NCI-H510A (cell line): Measurements from ENCODE around the gene LRRC18.

ENCODE experiments used
- DNase-seq: peaks from one replicate; lab custom pipeline; 2025; lab: John Stamatoyannopoulos, UW

Gene LRRC18

GRCh38 chr10:48907730-48908129 lies 31.9 kb downstream of the LRRC18 start:
- no peak for DNase-seq

- DNase-seq = no peak
Observed at GRCh38 chr10:48906841-48907240, 32.8 kb downstream of the LRRC18 start.

DNA sequence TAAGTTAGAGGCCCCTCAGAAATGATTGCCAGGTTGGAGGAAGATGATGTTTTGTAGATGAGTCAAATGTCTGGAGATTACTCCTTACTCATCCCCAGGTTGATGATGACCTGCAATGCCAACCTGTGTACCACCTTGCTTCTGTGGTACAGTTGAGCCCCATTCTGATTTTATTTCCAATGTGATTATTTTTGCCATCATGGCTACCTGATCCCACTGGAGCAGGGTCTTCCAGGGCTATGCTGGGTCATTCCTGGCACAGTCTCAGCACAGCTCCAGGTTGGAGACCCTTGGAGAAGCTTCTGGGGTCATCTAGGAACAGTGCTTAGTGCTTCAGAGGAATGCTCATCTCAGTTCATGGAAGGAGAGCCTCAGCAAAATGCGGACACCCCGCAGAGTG lies 34.3 kb downstream of the LRRC18 start:
- no peak for DNase-seq

DNA sequence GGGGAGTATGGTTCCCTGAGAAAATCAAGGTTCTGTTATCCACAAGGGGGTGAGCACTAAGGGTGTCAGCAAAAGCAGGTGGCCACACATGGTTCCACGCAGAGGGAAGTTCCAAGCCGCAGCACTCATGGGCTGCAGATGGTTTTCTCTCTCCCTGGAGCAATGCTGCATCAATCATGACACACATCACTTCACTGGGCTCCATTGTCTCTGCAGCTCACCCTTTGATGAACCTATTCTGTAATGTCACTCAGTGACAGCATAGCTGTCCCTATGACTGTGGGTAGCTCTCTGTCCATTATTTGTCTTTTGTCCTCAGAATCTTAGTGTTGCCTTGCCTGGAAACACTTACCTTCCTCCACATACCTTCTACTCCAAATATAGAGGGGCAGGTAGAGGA lies 34.8 kb downstream of the LRRC18 start:
- DNase-seq = no peak

DNA sequence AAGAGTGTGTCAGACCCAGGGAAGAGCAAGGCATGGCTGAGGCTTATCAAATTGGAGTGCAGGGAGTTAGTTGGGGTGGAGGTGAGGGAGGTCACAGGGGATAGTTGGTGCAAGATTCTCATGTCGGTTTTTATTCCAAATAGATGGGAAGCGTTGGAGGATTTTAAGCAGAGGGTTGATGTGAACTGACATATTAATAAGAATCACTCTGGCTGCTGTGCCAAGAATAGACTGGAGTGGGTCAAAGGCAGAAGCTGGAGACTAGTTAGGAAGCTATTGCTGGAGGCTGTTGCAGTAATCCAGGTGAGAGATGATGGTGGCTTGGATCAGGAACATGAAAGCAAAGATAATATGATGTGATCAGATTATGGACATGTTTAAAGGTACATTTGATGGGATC lies 36.5 kb downstream of the LRRC18 start:
- no peak for DNase-seq

- DNase-seq = no peak
Observed at GRCh38 chr10:48902096-48902495, 37.5 kb downstream of the LRRC18 start.

DNA sequence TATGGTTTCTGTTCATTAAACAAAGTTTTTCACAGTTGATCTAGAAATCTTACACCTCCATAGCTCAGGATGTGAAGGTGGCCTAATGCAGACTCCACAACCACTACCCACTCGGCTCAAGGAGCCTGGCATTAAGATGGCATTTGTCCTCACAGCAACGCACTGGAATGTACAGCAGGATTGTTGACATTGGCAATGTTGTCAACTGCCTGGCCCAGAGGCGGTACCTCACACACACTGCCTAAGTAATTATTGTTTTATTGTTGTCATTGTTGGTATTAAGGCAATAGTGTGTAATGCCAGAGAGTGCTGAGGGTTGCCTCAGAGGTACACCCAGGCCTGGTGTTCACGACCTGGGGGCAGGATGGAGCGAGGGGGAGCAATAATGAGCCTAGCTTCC lies 38.3 kb downstream of the LRRC18 start:
- DNase-seq = no peak

GRCh38 chr10:48900371-48900801 lies 39.3 kb downstream of the LRRC18 start:
- no peak for DNase-seq

DNA sequence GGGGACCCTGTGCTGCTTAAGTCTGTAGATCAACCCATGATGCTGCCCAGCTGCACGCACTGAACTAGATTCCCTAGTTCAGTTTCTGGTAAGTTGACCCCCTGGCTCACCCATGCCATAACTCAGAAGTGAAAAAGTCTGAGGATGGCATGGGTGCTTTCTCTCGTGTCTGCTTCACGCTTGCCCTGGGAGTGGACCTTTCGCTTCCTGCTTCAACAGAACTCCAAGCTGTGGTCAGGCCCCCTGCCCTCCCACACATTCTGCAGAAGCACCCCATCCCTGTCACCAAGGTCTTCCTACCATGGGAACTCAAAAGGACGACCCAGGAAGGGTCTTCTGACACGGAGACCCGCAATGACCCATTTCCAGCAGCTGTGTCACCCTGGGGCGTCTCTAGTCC lies 39.9 kb downstream of the LRRC18 start:
- no peak for DNase-seq

GRCh38 chr10:48898426-48898825 lies 41.2 kb downstream of the LRRC18 start:
- DNase-seq = no peak

- no peak for DNase-seq
Observed at GRCh38 chr10:48897441-48897790, 42.2 kb downstream of the LRRC18 start.

- DNase-seq = no peak
Observed at GRCh38 chr10:48896756-48897440, 42.7 kb downstream of the LRRC18 start.

- DNase-seq = no peak
Observed at GRCh38 chr10:48895803-48896195, 43.8 kb downstream of the LRRC18 start.

- no peak for DNase-seq
Observed at GRCh38 chr10:48894911-48895802, 44.5 kb downstream of the LRRC18 start.

DNA sequence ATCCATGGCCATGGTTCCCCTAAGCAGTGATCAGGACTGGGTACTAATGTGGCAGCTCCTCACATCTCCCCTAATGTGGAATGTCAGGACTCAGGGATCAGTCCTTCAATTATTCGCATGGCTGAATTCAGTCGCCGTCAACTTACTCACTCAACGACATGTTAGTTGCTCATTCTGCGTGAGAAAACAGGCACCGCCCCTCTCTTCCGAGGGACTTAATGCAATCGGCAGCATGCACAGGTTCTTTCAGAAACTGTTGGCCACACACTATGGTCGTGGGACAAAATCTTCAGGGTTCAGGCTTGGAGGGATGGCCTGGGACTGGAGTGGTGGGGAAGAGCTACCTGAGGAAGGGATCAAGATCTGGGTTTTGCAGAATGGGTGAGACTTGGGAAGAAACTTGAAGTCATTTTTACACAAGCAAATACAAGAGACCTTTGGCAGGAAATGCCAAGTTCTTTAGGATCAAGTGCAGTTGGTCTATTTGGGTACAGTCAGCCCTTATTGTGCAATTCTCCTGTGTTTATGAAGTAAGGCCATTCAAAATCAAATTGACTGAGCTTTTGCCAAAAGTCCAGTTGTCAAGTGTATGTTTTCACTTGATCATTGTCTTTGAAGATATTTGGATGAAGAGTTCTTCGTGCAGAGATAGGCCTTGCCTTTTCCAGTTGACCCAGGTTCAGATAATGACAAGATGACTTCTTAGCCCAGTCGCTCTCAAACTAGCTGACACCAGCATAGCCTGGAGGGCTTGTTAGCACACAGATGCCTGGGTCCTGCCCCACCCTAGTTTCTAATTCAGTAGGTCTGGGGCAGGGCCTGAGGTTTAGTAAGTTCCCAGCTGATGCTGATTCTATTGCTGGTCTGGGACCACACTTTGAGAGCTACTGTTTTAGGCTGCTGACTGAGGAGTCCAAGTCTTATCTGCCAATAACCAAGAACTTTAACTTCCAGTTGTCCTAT lies 48.5 kb downstream of the LRRC18 start:
- DNase-seq = no peak

DNA sequence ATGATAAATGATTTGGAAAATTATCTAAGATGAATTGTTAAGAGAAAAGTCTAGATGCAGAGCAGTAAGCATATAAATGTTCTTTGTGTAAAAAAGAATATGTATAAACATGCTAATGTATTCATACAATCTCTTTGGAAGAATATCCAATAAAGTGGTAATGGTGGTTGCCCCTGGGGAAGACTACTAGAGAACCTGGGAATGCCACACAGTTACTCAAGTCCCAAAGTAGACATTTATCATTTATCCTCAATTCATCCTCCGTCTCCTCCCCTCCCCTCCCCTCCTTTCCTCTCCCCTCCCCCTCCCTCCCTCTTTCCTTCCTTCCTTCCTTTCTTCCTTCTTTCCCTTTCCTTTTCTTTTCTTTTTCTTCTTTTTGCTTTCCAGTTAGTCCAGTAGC lies 51.7 kb downstream of the LRRC18 start:
- no peak for DNase-seq

- no peak for DNase-seq
Observed at GRCh38 chr10:48885376-48885775, 54.3 kb downstream of the LRRC18 start.

GRCh38 chr10:48884179-48885045 lies 55.2 kb downstream of the LRRC18 start:
- no peak for DNase-seq

DNA sequence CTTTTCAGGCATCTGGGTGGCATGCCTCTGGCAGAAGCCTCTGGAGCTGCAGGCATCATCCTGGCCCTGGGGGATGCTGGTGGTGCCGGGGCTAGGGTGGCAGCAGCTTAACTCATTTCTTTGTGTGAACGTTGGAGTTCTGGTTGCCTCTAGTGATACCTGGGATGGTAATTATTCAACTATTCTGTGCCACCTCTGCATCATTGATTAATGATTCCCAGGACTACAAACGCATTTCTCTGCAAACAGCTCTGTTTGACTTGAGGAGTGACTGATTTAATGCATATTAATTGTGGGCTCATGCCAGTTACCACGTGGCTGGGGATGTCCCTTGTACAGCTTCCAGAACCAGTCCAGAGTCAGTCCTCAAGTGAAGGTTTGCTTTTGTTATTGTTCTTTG lies 55.9 kb downstream of the LRRC18 start:
- DNase-seq = no peak

DNA sequence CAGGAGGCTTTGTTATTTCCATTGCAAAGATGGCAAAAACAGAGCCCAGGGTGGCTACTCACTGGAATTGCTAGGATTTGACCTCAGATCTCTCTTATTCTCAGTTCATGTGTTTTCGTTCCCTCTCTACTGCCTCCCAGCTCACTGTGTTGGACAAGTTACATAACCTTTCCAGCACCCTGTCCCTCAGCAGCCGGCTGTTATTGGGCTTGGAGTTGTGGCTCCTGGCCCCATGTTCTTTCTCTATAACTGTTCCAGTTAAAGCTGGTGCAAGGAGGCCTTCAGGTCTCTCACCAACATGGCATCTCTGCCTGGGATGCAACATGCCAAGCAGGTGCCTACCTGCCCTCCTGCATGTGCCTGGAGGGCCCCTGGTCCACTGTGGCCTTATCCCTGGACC lies 56.8 kb downstream of the LRRC18 start:
- no peak for DNase-seq

- no peak for DNase-seq
Observed at GRCh38 chr10:48881937-48882336, 57.7 kb downstream of the LRRC18 start.
